ENCODE results near the gene COMT. TPM values are rescaled to one million over a fixed set of nuclear protein-coding genes. Genes with fewer than 3 reads are reported as not detected.

The COMT gene
- total and polyA plus RNA-seq, 4 experiments from 2014 or later: 36.8 to 93.9 (median 66.1) TPM

DNA sequence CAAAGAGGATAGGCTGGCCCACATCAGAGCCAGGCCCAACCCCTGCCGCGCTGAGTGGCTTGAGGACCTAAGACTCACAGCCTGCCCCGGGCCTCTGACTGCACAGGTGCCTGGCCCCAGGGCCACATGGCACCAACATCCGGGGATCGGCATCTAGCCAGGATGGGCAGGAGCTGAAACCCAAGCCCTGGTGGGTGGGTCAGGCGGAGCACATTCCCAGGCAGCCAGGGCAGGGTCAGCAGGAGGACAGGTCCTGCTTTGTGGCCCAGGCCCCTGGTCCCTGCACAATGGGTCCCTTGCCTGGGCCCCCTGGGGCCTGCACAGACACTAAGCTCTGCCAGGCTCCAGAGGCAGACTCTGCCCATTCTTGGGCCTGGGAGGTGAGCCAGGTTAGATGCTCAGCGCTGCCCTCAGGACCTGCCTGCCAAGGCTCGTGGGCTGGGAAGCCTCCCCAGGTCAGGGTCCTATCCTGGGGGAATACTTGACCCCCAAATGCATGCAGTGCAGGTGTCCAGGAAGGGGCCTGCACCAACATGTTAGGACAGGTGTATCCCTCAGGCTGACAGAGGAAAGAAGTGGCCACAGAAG, 41.5 kb downstream of the COMT start:
- H3K36me3 ChIP-seq (ENCODE audit: insufficient read depth, low read length): no peaks in the 10 kb centered on the region
- H3K4me1 Mint-ChIP-seq: peaks cover 0 to 4% (median 0%) of the 10 kb centered on the region in 4 donors
- peak overlapping the region in 1 of 8 donors; percentile 15 for H3K4me3 Mint-ChIP-seq
- POLR2A ChIA-PET (ENCODE audit: partially characterized antibody): no interaction called here
- no peak for DNase-seq
- intact Hi-C loops (cut with micrococcal nuclease): no loop called here
- no peak overlapping the region for H3K27ac ChIP-seq (ENCODE audit: low read depth, low read length)
- CTCF ChIA-PET (ENCODE audit: partially characterized antibody): no interaction called here
- no peaks in the 10 kb centered on the region for H3K9me3 ChIP-seq (ENCODE audit: control insufficient read depth in 1 of 2, low read length in 2 of 2)
- no peak overlapping the region for H3K27ac Mint-ChIP-seq
- H3K9me3 Mint-ChIP-seq: peaks cover 0 to 2% (median 0%) of the 10 kb centered on the region in 8 donors
- no peaks in the 10 kb centered on the region for H3K27me3 ChIP-seq (ENCODE audit: insufficient read depth, low read length)
- no peaks in the 10 kb centered on the region for H3K36me3 Mint-ChIP-seq
- no peak overlapping the region for H3K4me3 ChIP-seq (ENCODE audit: low read length in 2 of 2)
- H3K4me1 ChIP-seq (ENCODE audit: insufficient read depth, low read length): peaks cover 14% of the 10 kb centered on the region
- peaks cover 0 to 2% of the 10 kb centered on the region in 2 donors for H3K27me3 Mint-ChIP-seq

DNA sequence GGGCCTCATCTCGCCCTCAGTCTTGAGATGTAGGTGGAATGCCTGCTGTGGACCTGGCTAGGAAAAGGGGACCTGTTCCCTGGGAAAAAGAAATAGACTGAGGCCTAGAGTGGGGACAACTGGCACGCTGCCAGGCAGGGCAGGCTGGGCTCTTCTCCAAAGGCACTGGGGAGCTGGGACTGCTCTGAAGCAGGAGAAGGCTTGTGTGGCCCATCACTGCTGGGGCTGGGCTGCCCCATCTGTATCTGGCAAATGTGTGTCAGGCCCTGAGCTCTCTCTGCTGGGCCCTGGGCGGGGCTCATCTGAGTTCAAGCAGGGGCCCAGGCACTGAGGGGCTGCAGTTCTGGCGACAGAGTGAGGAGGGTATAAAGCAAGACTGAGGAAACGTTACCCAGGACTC, 42.2 kb downstream of the COMT start:
- H3K27ac Mint-ChIP-seq: no peak overlapping the region
- no peaks in the 10 kb centered on the region for H3K36me3 Mint-ChIP-seq
- intact Hi-C loops (cut with micrococcal nuclease): no loop called here
- POLR2A ChIA-PET (ENCODE audit: partially characterized antibody): no interaction called here
- Histone ChIP-seq H3K9me3 (ENCODE audit: control insufficient read depth in 1 of 2, low read length in 2 of 2) (no peaks in the 10 kb centered on the region), H3K36me3 (ENCODE audit: insufficient read depth, low read length) (no peaks in the 10 kb centered on the region), H3K27ac (ENCODE audit: low read depth, low read length) (no peak overlapping the region), H3K4me3 (ENCODE audit: low read length in 2 of 2) (no peak overlapping the region), H3K4me1 (ENCODE audit: insufficient read depth, low read length) (peaks cover 19% of the 10 kb centered on the region), H3K27me3 (ENCODE audit: insufficient read depth, low read length) (no peaks in the 10 kb centered on the region)
- H3K27me3 Mint-ChIP-seq: peaks cover 0 to 2% of the 10 kb centered on the region in 2 donors
- CTCF ChIA-PET (ENCODE audit: partially characterized antibody): no interaction called here
- DNase-seq: no peak
- peaks cover 0 to 4% (median 0%) of the 10 kb centered on the region in 4 donors for H3K4me1 Mint-ChIP-seq
- peak overlapping the region in 2 of 8 donors; percentile 15 to 23 for H3K4me3 Mint-ChIP-seq
- peaks cover 0 to 2% (median 0%) of the 10 kb centered on the region in 8 donors for H3K9me3 Mint-ChIP-seq

DNA sequence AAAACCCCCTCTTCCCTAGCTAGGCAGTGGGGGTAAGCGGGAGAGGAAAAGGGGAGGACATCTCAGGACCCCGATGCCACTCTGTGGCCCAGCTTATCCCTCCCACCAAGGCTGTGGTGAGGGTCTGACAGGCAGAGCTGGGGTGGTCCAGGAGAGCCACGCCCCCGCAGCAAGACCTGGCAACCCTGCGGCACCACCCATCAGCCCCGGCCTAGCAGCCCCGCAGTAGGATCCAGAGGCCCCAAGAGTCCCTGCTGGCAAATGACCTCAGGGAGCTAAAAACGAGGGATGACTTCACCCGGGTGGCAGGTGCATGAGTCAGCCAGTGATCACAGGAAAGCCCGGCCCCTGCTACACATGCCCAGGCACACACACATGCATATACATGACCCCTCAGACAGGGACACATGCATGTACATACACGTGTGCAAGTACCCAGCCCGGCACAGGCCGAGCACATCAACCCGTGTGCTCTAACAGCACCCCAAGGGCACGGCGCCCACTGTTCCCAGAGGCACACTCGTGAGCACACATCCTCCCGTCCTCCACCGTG, 42.7 kb downstream of the COMT start:
- no peak overlapping the region for H3K4me3 ChIP-seq (ENCODE audit: low read length in 2 of 2)
- no peaks in the 10 kb centered on the region for H3K36me3 ChIP-seq (ENCODE audit: insufficient read depth, low read length)
- Mint-ChIP-seq H3K4me1 (peaks cover 0 to 4% (median 0%) of the 10 kb centered on the region in 4 donors), H3K27ac (no peak overlapping the region), H3K9me3 (peaks cover 0 to 2% (median 0%) of the 10 kb centered on the region in 8 donors), H3K36me3 (no peaks in the 10 kb centered on the region), H3K27me3 (peaks cover 0 to 2% of the 10 kb centered on the region in 2 donors), H3K4me3 (peak overlapping the region in 1 of 8 donors; percentile 31)
- intact Hi-C loops (cut with micrococcal nuclease): no loop called here
- H3K27ac ChIP-seq (ENCODE audit: low read depth, low read length): no peak overlapping the region
- ChIA-PET POLR2A (ENCODE audit: partially characterized antibody) (no interaction called here), CTCF (ENCODE audit: partially characterized antibody) (no interaction called here)
- peaks cover 22% of the 10 kb centered on the region for H3K4me1 ChIP-seq (ENCODE audit: insufficient read depth, low read length)
- no peaks in the 10 kb centered on the region for H3K27me3 ChIP-seq (ENCODE audit: insufficient read depth, low read length)
- H3K9me3 ChIP-seq (ENCODE audit: control insufficient read depth in 1 of 2, low read length in 2 of 2): no peaks in the 10 kb centered on the region
- DNase-seq: no peak

DNA sequence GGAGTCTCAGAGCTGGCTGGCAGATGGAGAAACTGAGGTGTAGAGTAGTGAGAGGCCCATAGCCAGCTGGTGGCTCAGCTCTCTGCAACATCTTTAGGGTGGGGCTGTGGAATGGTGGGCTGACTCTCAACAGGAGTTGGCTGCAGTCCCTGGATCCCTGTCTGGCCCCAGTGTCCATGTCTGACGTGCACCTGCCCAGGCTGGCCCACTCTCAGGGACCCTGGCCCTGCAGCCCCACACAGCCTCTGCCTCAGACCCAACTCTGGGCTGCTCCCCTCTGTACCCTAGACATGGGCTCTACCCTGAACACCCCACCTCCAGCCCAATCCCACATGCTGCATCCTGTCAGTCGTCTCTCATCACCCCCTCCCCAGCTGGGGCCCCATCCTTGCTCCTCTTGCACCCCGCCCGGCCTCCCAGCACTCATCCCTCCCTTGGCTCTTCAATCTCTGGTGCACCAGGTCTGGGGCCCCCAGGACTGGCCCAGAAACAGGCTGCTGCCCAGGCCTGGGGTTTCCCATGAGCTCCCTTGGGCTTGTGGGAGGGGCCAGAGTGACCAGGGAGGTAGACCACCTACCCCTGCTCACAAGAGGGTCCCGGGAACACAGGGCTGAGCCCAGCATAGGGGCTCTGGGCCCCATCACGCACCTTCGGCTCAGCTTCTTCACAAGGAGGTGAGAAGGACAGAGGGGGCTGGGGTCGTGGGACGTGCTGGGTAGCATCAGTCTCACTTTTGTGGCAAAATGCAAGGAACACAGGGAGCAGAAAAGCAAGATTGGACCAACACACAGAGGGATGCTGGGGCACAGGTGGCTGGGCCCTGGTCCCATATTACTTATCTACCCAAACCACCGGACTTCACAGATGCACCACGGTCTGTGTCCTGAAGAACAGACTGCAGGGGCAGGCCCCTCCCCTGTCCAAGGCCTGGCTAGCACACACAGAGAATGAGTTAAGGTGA, 43.6 kb downstream of the COMT start:
- Mint-ChIP-seq H3K4me3 (peak overlapping the region in 3 of 8 donors; percentile 49 to 59 (median 50)), H3K27ac (no peak overlapping the region), H3K9me3 (peaks cover 0 to 2% (median 0%) of the 10 kb centered on the region in 8 donors), H3K4me1 (peaks cover 0 to 4% (median 0%) of the 10 kb centered on the region in 4 donors), H3K36me3 (no peaks in the 10 kb centered on the region), H3K27me3 (peaks cover 0 to 2% of the 10 kb centered on the region in 2 donors)
- Histone ChIP-seq H3K27me3 (ENCODE audit: insufficient read depth, low read length) (no peaks in the 10 kb centered on the region), H3K4me3 (ENCODE audit: low read length in 2 of 2) (no peak overlapping the region), H3K36me3 (ENCODE audit: insufficient read depth, low read length) (no peaks in the 10 kb centered on the region), H3K27ac (ENCODE audit: low read depth, low read length) (no peak overlapping the region), H3K4me1 (ENCODE audit: insufficient read depth, low read length) (peaks cover 24% of the 10 kb centered on the region), H3K9me3 (ENCODE audit: control insufficient read depth in 1 of 2, low read length in 2 of 2) (no peaks in the 10 kb centered on the region)
- ChIA-PET POLR2A (ENCODE audit: partially characterized antibody) (no interaction called here), CTCF (ENCODE audit: partially characterized antibody) (no interaction called here)
- no peak for DNase-seq
- intact Hi-C loops (cut with micrococcal nuclease): no loop called here

DNA sequence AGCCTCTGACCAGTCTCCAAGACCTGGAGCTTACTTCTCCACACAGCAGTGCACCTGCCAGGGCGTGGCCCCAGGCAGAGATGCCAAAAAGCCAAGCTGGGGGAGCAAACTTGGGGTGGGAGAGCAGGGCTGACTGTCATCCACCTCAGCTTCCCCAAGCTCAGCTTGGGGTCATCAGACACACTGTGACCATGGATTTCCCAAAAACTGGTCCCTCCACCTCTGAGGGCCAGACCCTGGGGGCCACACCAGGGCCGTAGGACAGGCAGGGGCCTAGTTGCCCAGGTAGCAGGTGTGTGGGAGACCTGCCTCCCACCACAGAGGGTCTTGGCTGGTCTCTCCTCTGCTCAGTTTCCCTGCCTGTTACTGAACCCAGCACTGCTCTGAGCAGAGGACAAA, 44.4 kb downstream of the COMT start:
- Mint-ChIP-seq H3K27ac (no peak overlapping the region), H3K4me1 (peaks cover 0 to 4% (median 0%) of the 10 kb centered on the region in 4 donors)
- no peak overlapping the region for H3K4me3 ChIP-seq (ENCODE audit: low read length in 2 of 2)

DNA sequence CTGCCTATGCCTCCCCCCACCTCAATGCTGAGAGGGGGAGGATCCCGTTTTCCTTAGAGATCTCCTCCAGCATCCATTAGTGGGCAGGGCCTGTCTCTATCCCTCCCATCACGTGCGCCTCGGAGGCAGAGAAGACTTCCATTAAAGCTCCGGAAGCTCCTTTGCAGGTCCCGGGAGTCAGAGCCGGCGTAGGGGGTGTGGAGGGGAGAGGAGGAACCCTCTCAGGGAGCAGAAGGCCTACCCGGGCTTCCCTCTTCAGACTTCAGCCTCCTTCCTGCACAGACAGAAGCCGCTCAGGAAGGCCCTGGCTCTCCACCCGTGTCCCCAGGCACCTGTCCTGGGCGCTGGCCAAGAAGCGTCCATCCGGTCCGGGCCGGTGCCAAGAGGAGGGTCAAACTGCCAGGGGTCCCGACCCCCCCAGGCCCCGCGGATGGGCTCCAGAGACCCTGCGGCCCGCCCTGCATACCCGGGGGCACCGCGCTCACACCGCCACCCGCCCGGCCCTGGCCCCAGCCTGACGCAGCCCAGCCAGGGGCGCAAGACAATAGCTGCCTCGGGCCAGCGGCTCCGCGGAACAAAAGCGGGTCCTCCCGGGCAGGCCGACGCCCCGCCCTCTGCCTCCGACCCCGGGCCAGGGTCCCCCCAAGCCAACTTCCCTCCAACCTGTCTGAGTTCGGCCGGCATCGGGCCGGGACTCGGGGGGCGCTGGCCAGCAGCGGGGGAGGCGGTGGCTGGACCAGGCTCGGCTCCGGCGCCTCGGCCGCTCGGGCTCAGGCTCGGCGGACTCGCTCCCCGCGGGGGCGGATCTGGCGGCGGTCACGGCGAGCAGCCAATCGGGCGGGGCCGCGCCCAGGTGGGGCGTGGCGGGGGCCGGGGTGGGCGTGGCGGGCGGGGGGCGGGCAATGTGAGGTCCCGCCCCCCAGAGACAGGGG, 45.1 kb downstream of the COMT start:
- Histone ChIP-seq H3K4me1 (ENCODE audit: insufficient read depth, low read length) (peaks cover 24% of the 10 kb centered on the region), H3K27me3 (ENCODE audit: insufficient read depth, low read length) (no peaks in the 10 kb centered on the region), H3K4me3 (ENCODE audit: low read length in 2 of 2) (peak overlapping the region in 1 of 2 donors; percentile 44), H3K27ac (ENCODE audit: low read depth, low read length) (no peak overlapping the region), H3K9me3 (ENCODE audit: control insufficient read depth in 1 of 2, low read length in 2 of 2) (no peaks in the 10 kb centered on the region), H3K36me3 (ENCODE audit: insufficient read depth, low read length) (no peaks in the 10 kb centered on the region)
- Mint-ChIP-seq H3K9me3 (peaks cover 0 to 2% (median 0%) of the 10 kb centered on the region in 8 donors), H3K4me3 (peak overlapping the region in 7 of 8 donors; percentile 31 to 64 (median 42)), H3K27me3 (peaks cover 0 to 2% of the 10 kb centered on the region in 2 donors), H3K36me3 (no peaks in the 10 kb centered on the region), H3K27ac (no peak overlapping the region), H3K4me1 (peaks cover 0 to 4% (median 0%) of the 10 kb centered on the region in 4 donors)
- intact Hi-C loops (cut with micrococcal nuclease): loop anchor here (2.0 kb wide), 1 partner anchor 34 kb away; the partner anchor contains the start of gene TANGO2
- peak in 4 of 5 donors; percentile 41 to 61 (median 50) for DNase-seq
- ChIA-PET POLR2A (ENCODE audit: partially characterized antibody) (no interaction called here), CTCF (ENCODE audit: partially characterized antibody) (no interaction called here)

More for the DNA sequence above, 44.4 kb downstream of the COMT start:
- Histone ChIP-seq H3K9me3 (ENCODE audit: control insufficient read depth in 1 of 2, low read length in 2 of 2) (no peaks in the 10 kb centered on the region), H3K36me3 (ENCODE audit: insufficient read depth, low read length) (no peaks in the 10 kb centered on the region), H3K27ac (ENCODE audit: low read depth, low read length) (no peak overlapping the region), H3K27me3 (ENCODE audit: insufficient read depth, low read length) (no peaks in the 10 kb centered on the region), H3K4me1 (ENCODE audit: insufficient read depth, low read length) (peaks cover 24% of the 10 kb centered on the region)
- Mint-ChIP-seq H3K9me3 (peaks cover 0 to 2% (median 0%) of the 10 kb centered on the region in 8 donors), H3K36me3 (no peaks in the 10 kb centered on the region), H3K27me3 (peaks cover 0 to 2% of the 10 kb centered on the region in 2 donors), H3K4me3 (peak overlapping the region in 7 of 8 donors; percentile 31 to 64 (median 42))
- intact Hi-C loops (cut with micrococcal nuclease): loop anchor here (2.0 kb wide), 1 partner anchor 35 kb away; the partner anchor contains the start of gene TANGO2
- no peak for DNase-seq
- ChIA-PET CTCF (ENCODE audit: partially characterized antibody) (no interaction called here), POLR2A (ENCODE audit: partially characterized antibody) (no interaction called here)

Measured in CD4-positive, alpha-beta memory T cell (primary cell).